Immature natural killer cell (primary cell): ENCODE data around the gene UTP3. TPM values are rescaled to one million over a fixed set of nuclear protein-coding genes. Genes with fewer than 3 reads are reported as not detected.
"Not testable (repeated sequence)": the region's sequence is repeated elsewhere in the genome, so short reads cannot be mapped to it uniquely, and the experiment has no call there.

Experiments used
- DNase-seq, 3 donors: peaks; one replicate each; pipeline ENCODE4 v3.0.0; 2022; ENCODE audit warnings: mixed read lengths in 1 of 3
- H3K27ac Mint-ChIP-seq, 6 donors: one replicate each; pipeline ENCODE4 v1.8.0; 2020; ENCODE audit warnings: mixed read lengths in 6 of 6, mild to moderate bottlenecking in 5 of 6, inconsistent platforms in 4 of 6, moderate library complexity in 3 of 6
- H3K27me3 Mint-ChIP-seq, 3 donors: one replicate each; pipeline ENCODE4 v1.8.0; 2020 to 2021; ENCODE audit warnings: low read depth in 3 of 3, mild to moderate bottlenecking in 3 of 3, mixed read lengths in 3 of 3, moderate library complexity in 3 of 3, inconsistent platforms in 1 of 3
- H3K36me3 Mint-ChIP-seq, 3 donors: one replicate each; pipeline ENCODE4 v1.8.0; 2020; ENCODE audit warnings: mixed read lengths in 3 of 3, inconsistent platforms in 2 of 3, mild to moderate bottlenecking in 2 of 3
- H3K4me1 Mint-ChIP-seq, 2 donors: one replicate each; pipeline ENCODE4 v1.8.0; 2020; ENCODE audit warnings: inconsistent platforms in 2 of 2, mild to moderate bottlenecking in 2 of 2, mixed read lengths in 2 of 2, moderate library complexity in 1 of 2
- H3K4me3 Mint-ChIP-seq, 5 donors: one replicate each; pipeline ENCODE4 v1.8.0; 2020; ENCODE audit warnings: mild to moderate bottlenecking in 5 of 5, mixed read lengths in 5 of 5, inconsistent platforms in 3 of 5, moderate library complexity in 3 of 5
- H3K9me3 Mint-ChIP-seq, 6 donors: one replicate each; pipeline ENCODE4 v1.8.0; 2020; ENCODE audit warnings: mild to moderate bottlenecking in 6 of 6, mixed read lengths in 6 of 6, inconsistent platforms in 4 of 6, moderate library complexity in 3 of 6
- polyA plus RNA-seq, 3 donors: library from polyadenylated mRNA; unstranded; fragments of 300-500 nt; fragmentation: Illumina TruSeq; gene quantifications; one replicate each; pipeline ENCODE4 v1.2.3, GENCODE V29; 2021

Gene UTP3
- polyA plus RNA-seq, 3 donors from 2014 or later, result 6.2 to 17.6 (median 6.4) TPM

GRCh38 chr4:70702592-70702991 is 14.3 kb downstream of the UTP3 start:
- peaks cover 20 to 27% of the 10 kb centered on the region in 2 donors for H3K4me1 Mint-ChIP-seq
- not testable (repeated sequence) for H3K27me3 Mint-ChIP-seq, H3K27ac Mint-ChIP-seq, DNase-seq, H3K4me3 Mint-ChIP-seq, H3K36me3 Mint-ChIP-seq, H3K9me3 Mint-ChIP-seq

- no peak for DNase-seq
- H3K9me3 Mint-ChIP-seq, result no peaks in the 10 kb centered on the region
- H3K36me3 Mint-ChIP-seq, result no peaks in the 10 kb centered on the region
- H3K27ac Mint-ChIP-seq, result peak overlapping the region; percentile 87 to 97 (median 92)
- H3K4me3 Mint-ChIP-seq, result peak overlapping the region; percentile 90 to 97 (median 93)
- H3K4me1 Mint-ChIP-seq, result peaks cover 20 to 27% of the 10 kb centered on the region in 2 donors
- peaks cover 0 to 6% (median 2%) of the 10 kb centered on the region in 3 donors for H3K27me3 Mint-ChIP-seq
Measured at GRCh38 chr4:70703619-70704214, 15.4 kb downstream of the UTP3 start.

- H3K4me1 Mint-ChIP-seq, result peaks cover 20 to 27% of the 10 kb centered on the region in 2 donors
- H3K27ac Mint-ChIP-seq, result peak overlapping the region; percentile 87 to 97 (median 92)
- peaks cover 0 to 6% (median 2%) of the 10 kb centered on the region in 3 donors for H3K27me3 Mint-ChIP-seq
- H3K9me3 Mint-ChIP-seq, result no peaks in the 10 kb centered on the region
- H3K36me3 Mint-ChIP-seq, result no peaks in the 10 kb centered on the region
- peak; percentile 61 to 64 (median 63) for DNase-seq
- peak overlapping the region; percentile 90 to 97 (median 93) for H3K4me3 Mint-ChIP-seq
Measured at GRCh38 chr4:70704215-70704930, 16.0 kb downstream of the UTP3 start.

- H3K4me3 Mint-ChIP-seq, result peak overlapping the region in 3 of 5 donors; percentile 90 to 94 (median 93)
- no peaks in the 10 kb centered on the region for H3K9me3 Mint-ChIP-seq
- H3K27ac Mint-ChIP-seq, result peak overlapping the region in 1 of 6 donors; percentile 35
- DNase-seq, result no peak
- H3K27me3 Mint-ChIP-seq, result peaks cover 0 to 6% (median 2%) of the 10 kb centered on the region in 3 donors
- H3K4me1 Mint-ChIP-seq, result peaks cover 20 to 27% of the 10 kb centered on the region in 2 donors
- no peaks in the 10 kb centered on the region for H3K36me3 Mint-ChIP-seq
Measured at GRCh38 chr4:70704931-70705182, 16.5 kb downstream of the UTP3 start.

GRCh38 chr4:70705183-70706043 is 17.1 kb downstream of the UTP3 start:
- Mint-ChIP-seq H3K9me3 (no peaks in the 10 kb centered on the region), H3K4me1 (peaks cover 20 to 27% of the 10 kb centered on the region in 2 donors), H3K4me3 (peak overlapping the region; percentile 86 to 94 (median 89)), H3K27ac (peak overlapping the region; percentile 84 to 91 (median 88)), H3K36me3 (no peaks in the 10 kb centered on the region), H3K27me3 (peaks cover 0 to 6% (median 2%) of the 10 kb centered on the region in 3 donors)
- peak; percentile 71 to 72 (median 72) for DNase-seq

- H3K36me3 Mint-ChIP-seq, result no peaks in the 10 kb centered on the region
- no peaks in the 10 kb centered on the region for H3K9me3 Mint-ChIP-seq
- DNase-seq, result no peak
- H3K27me3 Mint-ChIP-seq, result peaks cover 0 to 6% (median 2%) of the 10 kb centered on the region in 3 donors
- H3K4me1 Mint-ChIP-seq, result peaks cover 20 to 27% of the 10 kb centered on the region in 2 donors
- peak overlapping the region; percentile 84 to 91 (median 88) for H3K27ac Mint-ChIP-seq
- peak overlapping the region; percentile 86 to 94 (median 89) for H3K4me3 Mint-ChIP-seq
Measured at GRCh38 chr4:70706044-70706461, 17.7 kb downstream of the UTP3 start.

GRCh38 chr4:70706516-70706915 is 18.2 kb downstream of the UTP3 start:
- peak overlapping the region; percentile 84 to 91 (median 88) for H3K27ac Mint-ChIP-seq
- no peaks in the 10 kb centered on the region for H3K36me3 Mint-ChIP-seq
- no peaks in the 10 kb centered on the region for H3K9me3 Mint-ChIP-seq
- H3K4me3 Mint-ChIP-seq, result peak overlapping the region; percentile 86 to 94 (median 89)
- peaks cover 20 to 27% of the 10 kb centered on the region in 2 donors for H3K4me1 Mint-ChIP-seq
- peaks cover 0 to 6% (median 2%) of the 10 kb centered on the region in 3 donors for H3K27me3 Mint-ChIP-seq
- no peak for DNase-seq

- no peak overlapping the region for H3K27ac Mint-ChIP-seq
- H3K4me1 Mint-ChIP-seq, result peaks cover 11 to 24% of the 10 kb centered on the region in 2 donors
- peaks cover 0 to 6% (median 0%) of the 10 kb centered on the region in 3 donors for H3K27me3 Mint-ChIP-seq
- DNase-seq, result no peak
- H3K9me3 Mint-ChIP-seq, result no peaks in the 10 kb centered on the region
- no peak overlapping the region for H3K4me3 Mint-ChIP-seq
- peaks cover 0 to 6% (median 0%) of the 10 kb centered on the region in 3 donors for H3K36me3 Mint-ChIP-seq
Measured at GRCh38 chr4:70709611-70710205, 21.4 kb downstream of the UTP3 start.

- Mint-ChIP-seq H3K9me3 (no peaks in the 10 kb centered on the region), H3K27me3 (peaks cover 0 to 3% (median 0%) of the 10 kb centered on the region in 3 donors), H3K4me1 (peaks cover 1 to 12% of the 10 kb centered on the region in 2 donors), H3K27ac (no peak overlapping the region), H3K4me3 (no peak overlapping the region), H3K36me3 (peaks cover 0 to 6% (median 0%) of the 10 kb centered on the region in 3 donors)
- DNase-seq, result no peak
Measured at GRCh38 chr4:70711599-70711998, 23.3 kb downstream of the UTP3 start.

GRCh38 chr4:70712150-70712549 is 23.8 kb downstream of the UTP3 start:
- no peak overlapping the region for H3K4me3 Mint-ChIP-seq

GRCh38 chr4:70712604-70713452 is 24.5 kb downstream of the UTP3 start:
- Mint-ChIP-seq H3K36me3 (peaks cover 0 to 6% (median 0%) of the 10 kb centered on the region in 3 donors), H3K27ac (no peak overlapping the region), H3K9me3 (no peaks in the 10 kb centered on the region), H3K4me3 (no peak overlapping the region), H3K27me3 (peaks cover 0 to 3% (median 0%) of the 10 kb centered on the region in 3 donors), H3K4me1 (peaks cover 0 to 8% of the 10 kb centered on the region in 2 donors)
- no peak for DNase-seq

More at GRCh38 chr4:70712150-70712549, 23.8 kb downstream of the UTP3 start:
- H3K27ac Mint-ChIP-seq, result peak overlapping the region in 1 of 6 donors; percentile 35
- peaks cover 0 to 6% (median 0%) of the 10 kb centered on the region in 3 donors for H3K36me3 Mint-ChIP-seq
- no peaks in the 10 kb centered on the region for H3K9me3 Mint-ChIP-seq
- peaks cover 0 to 3% (median 0%) of the 10 kb centered on the region in 3 donors for H3K27me3 Mint-ChIP-seq
- DNase-seq, result no peak
- H3K4me1 Mint-ChIP-seq, result peaks cover 0 to 8% of the 10 kb centered on the region in 2 donors

GRCh38 chr4:70713453-70714078 is 25.2 kb downstream of the UTP3 start:
- Mint-ChIP-seq H3K4me3 (no peak overlapping the region), H3K27me3 (peaks cover 0 to 3% (median 0%) of the 10 kb centered on the region in 3 donors), H3K27ac (no peak overlapping the region), H3K4me1 (peaks cover 0 to 8% of the 10 kb centered on the region in 2 donors), H3K9me3 (no peaks in the 10 kb centered on the region), H3K36me3 (peaks cover 0 to 6% (median 0%) of the 10 kb centered on the region in 3 donors)
- DNase-seq, result no peak
